KMS-11 (cell line): ENCODE data around the gene AFF1.

Experiments
- H2AFZ ChIP-seq: fragments of 200-600 bp; sonication (generic); 2 replicates; pipeline ENCODE4 v1.6.1; 2016; ENCODE audit warnings: antibody characterized with exemption, mixed run types, low read depth
- H3K27ac ChIP-seq: fragments of 200-600 bp; sonication (generic); 2 replicates; pipeline ENCODE4 v1.6.1; 2016; ENCODE audit warnings: mild to moderate bottlenecking, mixed run types
- H3K27me3 ChIP-seq: fragments of 200-600 bp; sonication (generic); 2 replicates; pipeline ENCODE4 v1.6.1; 2017; ENCODE audit warnings: mild to moderate bottlenecking, low read depth, mixed run types, moderate library complexity; ENCODE audit not compliant: insufficient read depth
- H3K36me3 ChIP-seq: fragments of 200-600 bp; sonication (generic); 2 replicates; pipeline ENCODE4 v1.6.1; 2017; ENCODE audit warnings: mild to moderate bottlenecking, mixed run types; ENCODE audit not compliant: insufficient read depth
- H3K4me1 ChIP-seq: fragments of 200-600 bp; sonication (generic); 2 replicates; pipeline ENCODE4 v1.6.1; 2016; ENCODE audit warnings: mild to moderate bottlenecking, low read depth, mixed run types; ENCODE audit not compliant: poor library complexity, severe bottlenecking
- H3K4me2 ChIP-seq: fragments of 200-600 bp; sonication (generic); 2 replicates; pipeline ENCODE4 v1.7.0; 2016; ENCODE audit warnings: mild to moderate bottlenecking, mixed run types
- H3K4me3 ChIP-seq: fragments of 200-600 bp; sonication (generic); IDR thresholded peaks from 2 replicates; pipeline ENCODE4 v1.6.1; 2017; ENCODE audit warnings: low read depth, low read length, mixed read lengths; ENCODE audit not compliant: insufficient read depth
- H3K79me2 ChIP-seq: fragments of 200-600 bp; sonication (generic); 2 replicates; pipeline ENCODE4 v1.6.1; 2016; ENCODE audit warnings: low read depth, mixed run types; ENCODE audit not compliant: insufficient read depth
- H3K9ac ChIP-seq: fragments of 200-600 bp; sonication (generic); 2 replicates; pipeline ENCODE4 v1.6.1; 2016; ENCODE audit warnings: mild to moderate bottlenecking, mixed run types
- H4K20me1 ChIP-seq: fragments of 200-600 bp; sonication (generic); 2 replicates; pipeline ENCODE4 v1.6.1; 2016; ENCODE audit warnings: mild to moderate bottlenecking, mixed run types; ENCODE audit not compliant: insufficient read depth
- CTCF ChIP-seq: fragments of 200-600 bp; sonication (generic); conservative IDR thresholded peaks from 2 replicates; pipeline ENCODE4 v1.6.1; 2017; ENCODE audit warnings: low read depth, mild to moderate bottlenecking, antibody characterized with exemption, low read length, moderate library complexity, mixed read lengths

AFF1 gene

GRCh38 chr4:86971355-86971683 is 36.5 kb downstream of the AFF1 start:
- Histone ChIP-seq H2AFZ (no peak overlapping the region), H3K36me3 (no peaks in the 10 kb centered on the region; the same call in 1 of the 2 replicates), H3K9ac (no peak overlapping the region), H3K79me2 (peaks cover 95% of the 10 kb centered on the region), H3K4me3 (no peak overlapping the region), H3K4me2 (no peak overlapping the region), H3K27ac (no peak overlapping the region), H3K4me1 (peaks cover 64% of the 10 kb centered on the region), H4K20me1 (0 out of 2 replicates have a peak, but pooled peaks cover 6% of the 10 kb centered on the region), H3K27me3 (no peaks in the 10 kb centered on the region)
- no peak for TF ChIP-seq CTCF

GRCh38 chr4:86972997-86973396 is 38.2 kb downstream of the AFF1 start:
- Histone ChIP-seq H3K27me3 (no peaks in the 10 kb centered on the region), H3K9ac (no peak overlapping the region), H3K36me3 (no peaks in the 10 kb centered on the region; the same call in 1 of the 2 replicates), H2AFZ (no peak overlapping the region), H4K20me1 (0 out of 2 replicates have a peak, but pooled peaks cover 6% of the 10 kb centered on the region), H3K4me2 (peak overlapping the region; percentile 54; the same call in 1 of the 2 replicates), H3K79me2 (peaks cover 95% of the 10 kb centered on the region), H3K4me3 (no peak overlapping the region), H3K27ac (peak overlapping the region; percentile 31; the same call in 1 of the 2 replicates), H3K4me1 (peaks cover 62% of the 10 kb centered on the region)
- no peak for TF ChIP-seq CTCF

GRCh38 chr4:86973668-86974067 is 38.9 kb downstream of the AFF1 start:
- Histone ChIP-seq H3K79me2 (peaks cover 97% of the 10 kb centered on the region), H3K9ac (no peak overlapping the region), H4K20me1 (0 out of 2 replicates have a peak, but pooled peaks cover 6% of the 10 kb centered on the region), H3K4me1 (peaks cover 60% of the 10 kb centered on the region), H2AFZ (no peak overlapping the region), H3K4me2 (0 out of 2 replicates have a peak overlapping the region, but pooled peaks have one; percentile 54), H3K36me3 (no peaks in the 10 kb centered on the region), H3K27ac (no peak overlapping the region), H3K4me3 (no peak overlapping the region), H3K27me3 (no peaks in the 10 kb centered on the region)
- no peak for TF ChIP-seq CTCF

GRCh38 chr4:86974551-86974994 is 39.8 kb downstream of the AFF1 start:
- H3K27ac ChIP-seq: no peak overlapping the region

More at GRCh38 chr4:86974551-86974994, 39.8 kb downstream of the AFF1 start:
- no peak overlapping the region for H2AFZ ChIP-seq
- peaks cover 95% of the 10 kb centered on the region for H3K79me2 ChIP-seq
- H3K27me3 ChIP-seq: no peaks in the 10 kb centered on the region
- no peak overlapping the region for H3K4me2 ChIP-seq
- H4K20me1 ChIP-seq: 0 out of 2 replicates have a peak, but pooled peaks cover 6% of the 10 kb centered on the region
- TF ChIP-seq CTCF: no peak
- no peaks in the 10 kb centered on the region for H3K36me3 ChIP-seq
- no peak overlapping the region for H3K9ac ChIP-seq
- no peak overlapping the region for H3K4me3 ChIP-seq
- H3K4me1 ChIP-seq: peaks cover 56% of the 10 kb centered on the region
